Measurements from ENCODE around the gene LRRK2. TPM values are rescaled to one million over a fixed set of nuclear protein-coding genes. Genes with fewer than 3 reads are reported as not detected.

LRRK2 gene
- total RNA-seq, 2 donors from 2014 or later = 8.2 to 13.7 TPM

DNA sequence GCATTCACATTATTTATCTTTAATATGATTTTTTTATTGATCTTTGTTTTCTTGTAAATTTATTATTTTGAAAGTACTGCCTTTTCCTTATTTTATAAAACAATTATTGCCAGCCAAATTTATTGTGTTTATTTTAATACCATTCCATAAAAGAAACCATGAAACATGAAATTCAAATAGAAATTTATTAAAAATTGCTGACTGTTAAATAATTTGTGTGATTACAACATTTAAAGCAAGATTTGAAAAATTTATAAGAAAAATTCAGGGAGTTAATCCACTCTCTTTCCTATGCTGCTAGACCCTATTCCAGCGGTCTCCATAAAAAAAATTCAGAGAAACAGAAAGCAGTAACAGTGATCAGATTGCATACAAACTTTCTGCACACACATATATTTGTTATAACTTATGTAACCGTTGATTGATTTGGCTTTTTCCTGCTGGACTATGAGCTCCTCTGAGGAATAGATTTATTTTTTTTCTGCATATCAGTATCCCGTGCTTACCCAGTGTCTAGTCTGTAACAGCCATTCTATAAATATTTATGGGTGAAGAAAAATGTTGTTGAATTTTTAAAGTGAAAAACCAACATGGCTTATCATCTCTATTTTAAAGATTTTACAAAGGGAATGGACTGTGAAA lies 68.1 kb downstream of the LRRK2 start:
- no peaks in the 10 kb centered on the region for H3K4me1 ChIP-seq
- WGBS, 2 donors = 40 to 46% methylated on average over 3 of the region's 3 CpGs
- H3K4me3 ChIP-seq = no peak overlapping the region
- no peaks in the 10 kb centered on the region for H3K27me3 ChIP-seq
- intact Hi-C loops (cut with DNase I) = no loop called here
- no peak overlapping the region for H3K27ac ChIP-seq
- H3K36me3 ChIP-seq (replicated peaks in 1 of 2; ENCODE audit: insufficient read depth in 1 of 2, low read depth in 2 of 2) = no peaks in the 10 kb centered on the region
- ATAC-seq (no peak), DNase-seq (no peak)
- no peak for TF ChIP-seq POLR2A (IDR thresholded peaks at IDR 0.05)
- TF ChIP-seq, protein P1, sequence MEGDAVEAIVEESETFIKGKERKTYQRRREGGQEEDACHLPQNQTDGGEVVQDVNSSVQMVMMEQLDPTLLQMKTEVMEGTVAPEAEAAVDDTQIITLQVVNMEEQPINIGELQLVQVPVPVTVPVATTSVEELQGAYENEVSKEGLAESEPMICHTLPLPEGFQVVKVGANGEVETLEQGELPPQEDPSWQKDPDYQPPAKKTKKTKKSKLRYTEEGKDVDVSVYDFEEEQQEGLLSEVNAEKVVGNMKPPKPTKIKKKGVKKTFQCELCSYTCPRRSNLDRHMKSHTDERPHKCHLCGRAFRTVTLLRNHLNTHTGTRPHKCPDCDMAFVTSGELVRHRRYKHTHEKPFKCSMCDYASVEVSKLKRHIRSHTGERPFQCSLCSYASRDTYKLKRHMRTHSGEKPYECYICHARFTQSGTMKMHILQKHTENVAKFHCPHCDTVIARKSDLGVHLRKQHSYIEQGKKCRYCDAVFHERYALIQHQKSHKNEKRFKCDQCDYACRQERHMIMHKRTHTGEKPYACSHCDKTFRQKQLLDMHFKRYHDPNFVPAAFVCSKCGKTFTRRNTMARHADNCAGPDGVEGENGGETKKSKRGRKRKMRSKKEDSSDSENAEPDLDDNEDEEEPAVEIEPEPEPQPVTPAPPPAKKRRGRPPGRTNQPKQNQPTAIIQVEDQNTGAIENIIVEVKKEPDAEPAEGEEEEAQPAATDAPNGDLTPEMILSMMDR (IDR thresholded peaks at IDR 0.05) = no peak
- H3K9me3 ChIP-seq = no peaks in the 10 kb centered on the region

DNA sequence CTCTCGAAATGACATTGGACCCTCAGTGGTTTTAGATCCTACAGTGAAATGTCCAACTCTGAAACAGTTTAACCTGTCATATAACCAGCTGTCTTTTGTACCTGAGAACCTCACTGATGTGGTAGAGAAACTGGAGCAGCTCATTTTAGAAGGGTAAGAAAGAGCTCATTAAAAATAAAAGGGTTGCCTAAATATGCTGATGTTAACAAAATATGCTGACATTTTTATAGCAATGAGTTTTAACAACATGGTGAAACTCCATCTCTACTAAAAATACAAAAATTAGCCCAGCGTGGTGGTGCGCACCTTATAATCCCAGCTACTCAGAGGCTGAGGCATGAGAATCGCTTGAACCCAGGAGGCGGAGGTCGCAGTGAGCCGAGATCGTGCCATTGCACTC lies 73.5 kb downstream of the LRRK2 start:
- 98 to 99% methylated on average over 8 of the region's 8 CpGs for WGBS, 2 donors

DNA sequence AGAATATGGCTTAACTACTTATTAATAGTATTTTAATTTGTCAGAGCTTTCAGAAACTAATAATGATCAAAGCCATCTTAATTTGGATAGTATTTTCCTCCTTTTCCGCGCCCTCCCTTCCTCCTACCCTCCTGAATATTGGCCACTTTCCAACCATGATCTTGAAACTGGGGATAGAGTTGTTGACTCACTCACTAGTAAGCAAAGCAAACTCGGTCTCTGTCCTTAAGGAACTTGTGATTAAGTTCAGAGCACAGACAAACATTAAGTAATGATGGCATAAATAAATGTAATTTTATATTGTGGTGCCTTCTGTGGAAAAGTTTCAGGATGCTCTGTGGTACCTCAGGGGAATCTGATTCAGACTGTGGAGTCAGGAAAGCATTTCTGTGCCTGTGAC lies 75.7 kb downstream of the LRRK2 start:
- H3K4me3 ChIP-seq = no peak overlapping the region
- no peaks in the 10 kb centered on the region for H3K9me3 ChIP-seq
- H3K27ac ChIP-seq = no peak overlapping the region
- ATAC-seq (no peak), DNase-seq (no peak)
- no peaks in the 10 kb centered on the region for H3K27me3 ChIP-seq
- no peaks in the 10 kb centered on the region for H3K4me1 ChIP-seq
- TF ChIP-seq POLR2A (IDR thresholded peaks at IDR 0.05) = no peak
- TF ChIP-seq, protein P1 (IDR thresholded peaks at IDR 0.05) = no peak
- intact Hi-C loops (cut with DNase I) = no loop called here
- whole genome bisulfite sequencing, 2 donors = 71 to 81% methylated on average over 3 of the region's 3 CpGs
- no peaks in the 10 kb centered on the region for H3K36me3 ChIP-seq (replicated peaks in 1 of 2; ENCODE audit: insufficient read depth in 1 of 2, low read depth in 2 of 2)

More for the DNA sequence above, 73.5 kb downstream of the LRRK2 start:
- Histone ChIP-seq H3K36me3 (replicated peaks in 1 of 2; ENCODE audit: insufficient read depth in 1 of 2, low read depth in 2 of 2) (no peaks in the 10 kb centered on the region), H3K27me3 (no peaks in the 10 kb centered on the region), H3K27ac (no peak overlapping the region), H3K9me3 (no peaks in the 10 kb centered on the region), H3K4me1 (no peaks in the 10 kb centered on the region), H3K4me3 (no peak overlapping the region)
- ATAC-seq (no peak), DNase-seq (no peak)
- TF ChIP-seq, protein P1 (IDR thresholded peaks at IDR 0.05) = no peak
- no peak for TF ChIP-seq POLR2A (IDR thresholded peaks at IDR 0.05)
- intact Hi-C loops (cut with DNase I) = no loop called here

DNA sequence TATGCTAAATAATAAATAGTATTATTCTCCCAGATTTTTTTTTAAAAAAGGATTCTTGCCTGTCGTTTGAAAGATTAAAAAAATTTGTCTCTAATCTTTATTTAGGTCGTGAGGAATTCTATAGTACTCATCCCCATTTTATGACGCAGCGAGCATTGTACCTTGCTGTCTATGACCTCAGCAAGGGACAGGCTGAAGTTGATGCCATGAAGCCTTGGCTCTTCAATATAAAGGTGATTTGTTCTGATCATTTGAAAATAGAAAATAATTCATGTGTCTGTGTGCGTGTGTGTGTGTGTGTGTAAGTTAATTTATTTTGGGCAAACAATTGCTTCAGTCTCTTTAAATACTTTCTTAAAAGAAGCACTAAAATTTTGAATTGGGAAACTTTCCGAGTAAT lies 84.2 kb downstream of the LRRK2 start:
- Histone ChIP-seq H3K9me3 (no peaks in the 10 kb centered on the region), H3K27me3 (no peaks in the 10 kb centered on the region), H3K36me3 (replicated peaks in 1 of 2; ENCODE audit: insufficient read depth in 1 of 2, low read depth in 2 of 2) (no peaks in the 10 kb centered on the region), H3K4me3 (no peak overlapping the region), H3K27ac (no peak overlapping the region), H3K4me1 (no peaks in the 10 kb centered on the region)
- intact Hi-C loops (cut with DNase I) = no loop called here
- TF ChIP-seq, protein P1 (IDR thresholded peaks at IDR 0.05) = no peak
- TF ChIP-seq POLR2A (IDR thresholded peaks at IDR 0.05) = no peak
- no peak for ATAC-seq
- DNase-seq = no peak
- WGBS, 2 donors = 83 to 92% methylated on average over 6 of the region's 6 CpGs

DNA sequence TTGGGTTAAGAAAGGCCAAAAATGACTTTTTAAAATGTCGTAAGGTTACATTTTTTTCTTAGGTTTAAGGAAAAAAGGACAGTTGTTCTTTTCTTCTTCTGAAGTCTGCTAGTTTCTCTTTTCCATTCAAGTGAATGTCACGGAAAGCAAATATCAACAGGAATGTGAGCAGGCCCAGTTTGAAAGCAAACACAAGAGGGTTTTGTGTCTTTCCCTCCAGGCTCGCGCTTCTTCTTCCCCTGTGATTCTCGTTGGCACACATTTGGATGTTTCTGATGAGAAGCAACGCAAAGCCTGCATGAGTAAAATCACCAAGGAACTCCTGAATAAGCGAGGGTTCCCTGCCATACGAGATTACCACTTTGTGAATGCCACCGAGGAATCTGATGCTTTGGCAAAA lies 85.4 kb downstream of the LRRK2 start:
- Histone ChIP-seq H3K4me3 (no peak overlapping the region), H3K9me3 (no peaks in the 10 kb centered on the region), H3K27me3 (no peaks in the 10 kb centered on the region), H3K36me3 (replicated peaks in 1 of 2; ENCODE audit: insufficient read depth in 1 of 2, low read depth in 2 of 2) (no peaks in the 10 kb centered on the region), H3K27ac (no peak overlapping the region), H3K4me1 (no peaks in the 10 kb centered on the region)
- TF ChIP-seq, protein P1 (IDR thresholded peaks at IDR 0.05) = no peak
- TF ChIP-seq POLR2A (IDR thresholded peaks at IDR 0.05) = no peak
- no peak for ATAC-seq
- 88 to 96% methylated on average over 9 of the region's 9 CpGs for WGBS, 2 donors
- DNase-seq = no peak
- intact Hi-C loops (cut with DNase I) = loop anchor here (10.0 kb wide), 1 partner anchor 155 kb away; no protein-coding TSS in a partner anchor

All from body of pancreas (tissue), 4 donors.